Astrocyte of the cerebellum (primary cell): ENCODE measurements around the gene RAB6B.

Experiments
- DNase-seq: peaks from one replicate; pipeline ENCODE4 v3.0.0-alpha.2; 2011; ENCODE audit warnings: low read depth
- H3K4me3 ChIP-seq: 2 replicates; pipeline ENCODE4 v1.5.1; 2011; ENCODE audit warnings: mild to moderate bottlenecking, low read depth, low read length, moderate library complexity
- in situ Hi-C: cut with HindIII; loops from 2 replicates; pipeline ENCODE4 v1.10.0; 2017; ENCODE audit warnings: low sequenced_read_pairs
- TF ChIP-seq, protein P1 (sequence below): IDR thresholded peaks from 2 replicates; pipeline ENCODE4 v1.5.1; 2012; ENCODE audit warnings: low read length, low read depth, moderate library complexity, mild to moderate bottlenecking; ENCODE audit errors: missing control alignments

Gene RAB6B

DNA sequence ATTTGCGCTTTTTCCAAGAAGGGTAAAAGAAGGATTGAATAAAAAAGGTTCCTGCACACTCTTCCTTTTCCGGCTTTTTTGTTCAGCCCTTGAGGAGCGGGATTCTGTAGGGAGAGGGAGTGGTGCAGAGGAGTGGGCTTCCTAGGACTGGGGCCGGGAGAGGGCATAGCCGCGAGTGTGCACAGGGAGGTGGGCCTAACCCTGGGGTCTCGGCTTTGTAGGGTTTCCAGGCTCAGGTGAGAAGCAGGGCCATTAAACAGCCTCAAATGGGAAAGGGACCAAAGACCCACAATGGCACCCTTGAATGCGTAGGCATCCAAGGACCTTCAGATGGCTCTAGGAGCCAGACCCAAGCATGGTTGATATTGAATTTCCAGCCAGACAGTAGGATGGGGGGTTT lies 35.4 kb upstream of the RAB6B start:
- TF ChIP-seq, protein P1, sequence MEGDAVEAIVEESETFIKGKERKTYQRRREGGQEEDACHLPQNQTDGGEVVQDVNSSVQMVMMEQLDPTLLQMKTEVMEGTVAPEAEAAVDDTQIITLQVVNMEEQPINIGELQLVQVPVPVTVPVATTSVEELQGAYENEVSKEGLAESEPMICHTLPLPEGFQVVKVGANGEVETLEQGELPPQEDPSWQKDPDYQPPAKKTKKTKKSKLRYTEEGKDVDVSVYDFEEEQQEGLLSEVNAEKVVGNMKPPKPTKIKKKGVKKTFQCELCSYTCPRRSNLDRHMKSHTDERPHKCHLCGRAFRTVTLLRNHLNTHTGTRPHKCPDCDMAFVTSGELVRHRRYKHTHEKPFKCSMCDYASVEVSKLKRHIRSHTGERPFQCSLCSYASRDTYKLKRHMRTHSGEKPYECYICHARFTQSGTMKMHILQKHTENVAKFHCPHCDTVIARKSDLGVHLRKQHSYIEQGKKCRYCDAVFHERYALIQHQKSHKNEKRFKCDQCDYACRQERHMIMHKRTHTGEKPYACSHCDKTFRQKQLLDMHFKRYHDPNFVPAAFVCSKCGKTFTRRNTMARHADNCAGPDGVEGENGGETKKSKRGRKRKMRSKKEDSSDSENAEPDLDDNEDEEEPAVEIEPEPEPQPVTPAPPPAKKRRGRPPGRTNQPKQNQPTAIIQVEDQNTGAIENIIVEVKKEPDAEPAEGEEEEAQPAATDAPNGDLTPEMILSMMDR, result no peak
- no peak overlapping the region for H3K4me3 ChIP-seq
- DNase-seq, result no peak
- in situ Hi-C loops, result loop anchor here (5.0 to 25.0 kb wide), 3 partner anchors 36 to 556 kb away; partner anchors contain the start of genes ANAPC13 and CEP63

DNA sequence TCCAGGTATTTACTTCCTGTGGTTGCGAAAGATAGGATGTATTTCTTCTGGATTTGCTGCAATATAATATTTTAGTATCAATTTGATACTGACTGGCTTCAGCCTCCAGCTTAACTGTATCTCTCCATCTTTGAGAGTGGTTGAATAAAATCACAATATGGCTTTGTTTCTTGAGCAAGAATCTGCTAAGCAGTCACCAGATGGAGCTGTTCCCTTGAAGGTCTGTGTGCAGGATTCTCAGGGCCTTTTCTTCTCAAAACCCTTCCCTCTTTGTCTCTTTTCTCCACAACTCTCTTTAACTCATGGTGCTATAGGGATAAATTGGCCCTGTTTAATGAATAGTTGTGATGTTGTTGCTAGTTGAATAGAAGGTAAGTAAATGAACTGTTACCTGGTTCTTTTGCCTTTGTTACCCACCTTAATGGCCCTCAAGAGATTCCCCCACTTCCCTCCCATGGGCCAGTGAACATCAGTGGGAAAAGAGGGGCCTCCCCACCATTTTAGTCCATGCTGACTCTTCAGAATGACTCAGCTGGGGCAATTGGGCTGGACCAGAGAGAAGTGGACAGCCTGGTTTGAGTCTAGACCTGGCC lies 34.8 kb upstream of the RAB6B start:
- peak; percentile 79 for DNase-seq

DNA sequence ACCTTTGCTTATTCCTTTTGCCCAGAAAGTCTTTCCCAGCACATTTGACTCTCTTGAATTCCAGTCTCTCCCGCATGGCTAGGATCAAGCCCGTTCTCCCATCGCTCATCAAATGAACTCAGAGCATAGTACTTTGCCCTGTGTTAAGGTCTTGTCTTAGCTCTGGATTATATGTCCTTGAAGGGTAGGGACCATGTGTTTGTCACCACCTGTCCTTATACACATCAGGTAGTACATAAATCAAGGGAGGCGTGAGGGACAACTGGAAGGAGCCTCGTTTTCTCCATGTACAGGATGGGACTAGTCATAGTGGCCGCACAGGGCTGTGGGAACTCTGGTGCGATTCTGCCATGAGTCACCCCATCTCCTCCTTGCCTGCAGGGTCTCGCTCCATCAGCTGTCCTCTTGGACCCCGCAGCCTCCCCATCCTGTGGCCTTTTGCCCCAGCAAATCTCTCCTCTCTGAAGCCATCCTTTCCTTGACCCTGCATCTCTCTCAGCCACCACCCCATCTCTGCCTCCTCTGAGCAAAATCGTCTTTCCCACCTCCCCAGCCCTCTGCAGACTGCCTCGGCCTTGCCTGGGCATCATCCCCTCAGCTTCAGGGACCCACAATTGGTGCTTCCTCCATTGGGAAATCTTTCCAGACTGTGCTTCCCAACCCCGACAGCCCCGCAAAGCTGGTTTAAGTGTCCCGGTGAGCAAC lies 33.4 kb upstream of the RAB6B start:
- no peak overlapping the region for H3K4me3 ChIP-seq
- in situ Hi-C loops, result loop anchor here (25.0 kb wide), 2 partner anchors 283 to 558 kb away; partner anchors contain the start of genes ANAPC13 and CEP63
- TF ChIP-seq, protein P1, result no peak
- no peak for DNase-seq

More for the DNA sequence above, 34.8 kb upstream of the RAB6B start:
- in situ Hi-C loops, result loop anchor here (5.0 to 25.0 kb wide), 3 partner anchors 37 to 557 kb away; partner anchors contain the start of genes ANAPC13 and CEP63
- no peak overlapping the region for H3K4me3 ChIP-seq
- TF ChIP-seq, protein P1, result peak; percentile 78

DNA sequence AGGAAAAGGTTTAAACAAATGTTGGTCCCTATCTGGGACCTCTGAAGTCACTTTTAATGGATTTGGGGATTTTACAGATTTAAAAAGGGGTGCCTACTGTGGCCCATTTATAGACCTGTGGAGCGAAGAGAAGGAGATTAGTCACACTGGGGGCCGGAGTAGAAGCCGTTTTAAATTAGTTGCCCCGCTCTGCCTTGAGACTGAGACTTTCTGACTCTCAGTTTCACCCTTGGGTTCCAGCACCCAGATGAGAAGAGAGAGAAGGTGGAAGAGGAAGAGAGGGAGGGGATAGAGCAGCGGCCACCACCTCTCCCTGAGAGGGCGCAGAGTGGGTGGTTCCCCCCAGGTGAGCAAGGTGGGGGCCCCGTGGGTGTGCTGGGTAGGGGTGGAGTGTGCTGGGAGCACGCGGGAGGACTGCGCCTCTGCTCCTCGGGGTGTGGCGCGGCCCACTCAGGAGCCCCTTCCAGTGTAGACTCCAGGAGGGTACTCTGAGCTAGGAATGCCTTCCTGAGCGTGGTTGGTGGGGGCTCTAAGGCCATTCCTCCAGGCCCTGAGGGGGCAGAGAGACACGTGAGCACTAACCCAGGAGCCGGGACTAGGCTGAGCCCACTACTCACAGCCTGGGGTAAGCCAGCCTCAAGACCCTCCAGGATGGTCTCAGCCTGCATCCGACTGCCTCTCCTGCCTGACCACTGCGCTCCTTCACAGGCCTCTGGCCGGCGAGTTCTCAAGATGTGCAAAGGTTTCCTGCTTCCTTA lies 32.6 kb upstream of the RAB6B start:
- in situ Hi-C loops, result loop anchor here (25.0 kb wide), 2 partner anchors 284 to 559 kb away; partner anchors contain the start of genes ANAPC13 and CEP63
- no peak for DNase-seq
- peak overlapping the region; percentile 45 for H3K4me3 ChIP-seq
- TF ChIP-seq, protein P1, result no peak

DNA sequence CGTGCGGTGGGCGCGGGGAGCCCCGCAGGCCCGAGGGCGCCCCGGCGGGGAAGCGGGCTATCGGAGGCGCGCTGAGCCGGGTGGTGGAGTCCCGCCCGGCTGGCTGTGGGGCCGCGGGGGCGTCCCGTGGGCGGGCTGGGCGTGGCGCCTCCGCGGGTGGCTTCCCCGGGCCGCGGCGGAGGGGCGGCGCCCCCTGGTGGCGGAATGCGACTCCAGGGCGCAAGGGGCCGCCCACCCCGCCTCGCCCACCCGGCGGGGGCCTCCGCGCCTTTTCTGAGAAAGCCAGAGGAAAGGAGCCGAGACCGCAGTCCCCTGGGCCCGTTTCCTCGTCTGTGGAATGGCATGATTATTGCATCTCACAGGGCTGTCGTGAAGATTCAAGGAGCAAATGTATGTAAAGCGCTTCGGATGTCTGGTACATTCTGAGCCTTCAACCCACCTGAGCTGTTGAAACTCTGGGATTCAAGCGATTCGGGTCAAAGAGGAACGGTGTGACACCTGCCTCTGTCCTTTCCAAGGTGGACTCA lies 31.9 kb upstream of the RAB6B start:
- TF ChIP-seq, protein P1, result peak; percentile 64
- no peak for DNase-seq
- peak overlapping the region; percentile 45 for H3K4me3 ChIP-seq
- in situ Hi-C loops, result loop anchor here (25.0 kb wide), 2 partner anchors 285 to 560 kb away; partner anchors contain the start of genes ANAPC13 and CEP63
